Ectodermal cell (in vitro differentiated cells): ENCODE data around the gene LBHD1.
A peak's percentile ranks its signal among the peaks of the same experiment; 100 is the strongest.
"Not testable (repeated sequence)": the region's sequence is repeated elsewhere in the genome, so short reads cannot be mapped to it uniquely, and the experiment has no call there.

Experiments used
- H3K27ac ChIP-seq: 2 replicates; pipeline ENCODE4 v1.7.0; 2013; ENCODE audit warnings: mild to moderate bottlenecking, low read depth, low read length; ENCODE audit not compliant: insufficient read depth, poor library complexity, severe bottlenecking
- H3K27me3 ChIP-seq: 2 replicates; pipeline ENCODE4 v1.7.0; 2013; ENCODE audit warnings: mild to moderate bottlenecking, low read length; ENCODE audit not compliant: insufficient read depth, control insufficient read depth, poor library complexity, severe bottlenecking
- H3K36me3 ChIP-seq: one replicate; pipeline ENCODE4 v1.7.0; 2013; ENCODE audit warnings: low read length; ENCODE audit not compliant: control insufficient read depth, insufficient read depth
- H3K4me1 ChIP-seq: one replicate; pipeline ENCODE4 v1.7.0; 2013; ENCODE audit warnings: low read length; ENCODE audit not compliant: control insufficient read depth, insufficient read depth
- H3K4me3 ChIP-seq: 2 replicates; pipeline ENCODE4 v1.7.0; 2013; ENCODE audit warnings: low read depth, low read length, control low read depth; ENCODE audit not compliant: insufficient read depth
- H3K9me3 ChIP-seq: 2 replicates; pipeline ENCODE4 v1.7.0; 2013; ENCODE audit warnings: mild to moderate bottlenecking, low read length, moderate library complexity; ENCODE audit not compliant: control insufficient read depth
- WGBS, 2 experiments: methylation state at CpG; one replicate each; pipeline ENCODE4 v1.1.7; 2013; ENCODE audit warnings: missing lambda C conversion rate in 2 of 2; 5-methylcytosine and 5-hydroxymethylcytosine counted together

Gene LBHD1

DNA sequence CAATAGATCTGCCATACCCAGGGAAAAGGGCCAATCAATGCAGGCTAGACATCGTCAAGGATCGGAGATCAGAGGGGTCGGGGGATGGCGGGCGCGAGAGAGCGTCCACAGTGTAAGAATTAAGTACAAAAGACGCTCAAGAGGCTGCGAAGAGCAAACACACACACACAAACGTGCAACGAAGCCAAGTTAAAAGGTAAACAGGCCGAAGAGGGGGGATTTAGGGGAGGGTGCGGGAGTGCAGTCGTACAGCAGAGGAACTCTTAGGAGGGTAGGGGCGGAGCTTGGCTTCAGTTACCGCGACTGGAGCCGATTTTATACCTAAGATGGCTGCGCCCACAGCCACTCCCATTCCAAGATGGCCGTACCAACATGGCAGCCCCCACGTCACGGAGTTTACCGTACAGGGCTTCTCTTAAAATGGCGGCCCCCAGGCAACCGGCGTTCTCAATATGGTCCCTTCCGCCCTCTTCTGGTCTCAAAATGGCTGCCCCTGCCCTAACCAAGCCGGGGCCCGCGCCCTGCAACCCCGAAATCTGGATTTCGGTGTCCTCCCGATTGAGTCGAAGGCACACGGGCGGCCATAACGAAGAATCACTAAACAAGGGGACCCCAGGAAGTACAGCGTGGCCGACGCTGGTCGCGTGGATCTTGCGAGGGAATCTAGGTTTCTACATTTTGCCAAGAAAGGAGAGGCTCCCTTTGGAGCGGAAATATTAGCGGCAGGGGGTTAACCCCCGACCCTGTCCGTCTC lies 37.4 kb upstream of the LBHD1 start:
- H3K4me3 ChIP-seq, result peak overlapping the region; percentile 32
- no peaks in the 10 kb centered on the region for H3K9me3 ChIP-seq
- peaks cover 29% of the 10 kb centered on the region for H3K36me3 ChIP-seq
- WGBS, 2 experiments, result 7 to 10% methylated on average over 47 of the region's 47 CpGs
- peak overlapping the region; percentile 95 for H3K27ac ChIP-seq
- peaks cover 31% of the 10 kb centered on the region for H3K4me1 ChIP-seq
- no peaks in the 10 kb centered on the region for H3K27me3 ChIP-seq

DNA sequence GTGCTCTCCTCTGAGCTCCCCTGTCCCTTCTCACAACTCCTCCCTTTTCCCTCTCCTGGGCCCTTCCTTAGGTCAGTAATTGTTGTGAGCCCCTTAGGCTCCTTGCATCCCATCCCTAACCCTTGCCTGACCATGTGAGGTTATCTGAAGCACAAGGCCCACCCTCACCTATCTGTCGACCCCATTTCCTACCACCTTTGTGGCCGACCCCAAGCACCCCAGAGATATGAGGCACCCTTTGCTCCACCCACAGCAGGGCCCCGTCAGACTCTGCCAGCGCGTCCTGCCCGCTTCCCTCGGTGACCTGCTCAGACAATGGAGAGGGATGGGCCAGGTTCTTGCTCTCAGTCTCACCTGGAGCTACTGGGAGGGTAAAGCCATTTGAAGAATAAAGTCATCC lies 36.7 kb upstream of the LBHD1 start:
- Histone ChIP-seq H3K27ac (no peak overlapping the region), H3K4me1 (peaks cover 31% of the 10 kb centered on the region), H3K9me3 (no peaks in the 10 kb centered on the region), H3K36me3 (peaks cover 29% of the 10 kb centered on the region), H3K27me3 (no peaks in the 10 kb centered on the region), H3K4me3 (peak overlapping the region; percentile 32)
- WGBS, 2 experiments, result 18 to 20% methylated on average over 7 of the region's 7 CpGs

GRCh38 chr11:62708392-62708791 lies 36.3 kb upstream of the LBHD1 start:
- Histone ChIP-seq H3K27me3 (no peaks in the 10 kb centered on the region), H3K4me3 (peak overlapping the region; percentile 32), H3K9me3 (no peaks in the 10 kb centered on the region), H3K27ac (no peak overlapping the region), H3K4me1 (peaks cover 31% of the 10 kb centered on the region), H3K36me3 (peaks cover 25% of the 10 kb centered on the region)
- WGBS, 2 experiments, result 76 to 77% methylated on average over 5 of the region's 5 CpGs

- Histone ChIP-seq H3K36me3 (peaks cover 17% of the 10 kb centered on the region), H3K4me1 (peaks cover 31% of the 10 kb centered on the region), H3K27me3 (no peaks in the 10 kb centered on the region), H3K27ac (peak within 1 kb of the TSS; percentile 93), H3K4me3 (peak within 1 kb of the TSS; percentile 80), H3K9me3 (no peaks in the 10 kb centered on the region)
- WGBS, 2 experiments, result 3 to 6% methylated on average over 10 of the region's 10 CpGs
Observed at GRCh38 chr11:62707277-62707861, 35.3 kb upstream of the LBHD1 start, which contains the start of the genes BSCL2 and GNG3. TSS of gene BSCL2 (minus strand) at chr11:62707424. CDS start at chr11:62707195, 229 bp downstream. TSS of gene GNG3 (plus strand) at chr11:62707676. CDS start at chr11:62708296, 620 bp downstream.

- H3K27ac ChIP-seq, result peak overlapping the region; percentile 93
- peaks cover 31% of the 10 kb centered on the region for H3K4me1 ChIP-seq
- no peaks in the 10 kb centered on the region for H3K9me3 ChIP-seq
- H3K36me3 ChIP-seq, result peaks cover 16% of the 10 kb centered on the region
- WGBS, 2 experiments, result 14 to 16% methylated on average over 8 of the region's 8 CpGs
- H3K27me3 ChIP-seq, result no peaks in the 10 kb centered on the region
- H3K4me3 ChIP-seq, result peak overlapping the region; percentile 80
Observed at GRCh38 chr11:62706850-62707247, 34.8 kb upstream of the LBHD1 start.

DNA sequence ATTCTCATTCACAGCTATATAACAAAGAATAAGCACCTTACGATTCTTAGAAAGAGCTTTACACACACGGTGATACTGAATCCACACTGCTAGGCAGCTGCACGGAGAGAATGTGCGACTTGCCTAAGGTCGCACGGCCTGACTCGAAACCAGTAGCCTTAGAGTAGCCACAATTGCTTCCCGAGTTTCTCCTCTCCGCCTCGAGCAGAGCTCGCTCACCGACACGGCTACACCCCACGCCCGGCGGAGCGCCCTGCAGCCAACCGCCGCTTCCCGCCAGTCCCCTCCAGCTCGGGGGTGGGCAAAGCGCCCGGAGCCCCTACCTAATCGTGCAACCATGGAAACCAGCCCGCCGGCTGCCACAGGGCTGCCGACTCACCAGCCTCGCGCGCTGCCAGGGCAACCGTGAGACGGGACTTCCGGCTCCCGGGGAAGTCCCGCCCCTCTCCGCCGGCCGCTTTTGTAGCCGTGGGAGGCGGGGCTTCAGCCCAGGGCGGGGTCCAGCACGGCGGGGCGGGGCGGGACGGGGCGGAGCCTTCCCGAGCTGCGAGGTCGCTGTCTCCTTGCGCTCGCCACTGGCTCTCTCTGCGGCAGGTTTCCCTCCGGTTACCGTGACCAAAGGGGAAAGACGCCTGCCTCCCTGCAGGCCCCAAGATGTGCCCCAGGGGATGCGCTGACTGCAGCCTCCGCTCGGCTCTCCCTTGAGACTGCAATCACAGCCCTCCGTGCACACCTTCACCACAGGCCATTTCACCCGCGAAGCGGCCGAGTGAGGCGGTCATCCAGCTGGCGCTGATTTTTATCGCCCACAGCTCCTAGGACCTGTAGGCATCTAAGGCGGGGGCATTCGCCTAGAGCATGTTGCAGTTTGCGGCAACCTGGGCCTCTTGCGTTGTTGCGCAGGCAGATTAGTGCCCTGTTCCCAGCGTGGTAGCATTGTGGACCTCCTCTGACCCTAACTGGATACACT lies 34.1 kb upstream of the LBHD1 start:
- no peaks in the 10 kb centered on the region for H3K9me3 ChIP-seq
- peaks cover 12% of the 10 kb centered on the region for H3K36me3 ChIP-seq
- 1% methylated on average over 73 of the region's 73 CpGs for WGBS, 2 experiments
- peaks cover 31% of the 10 kb centered on the region for H3K4me1 ChIP-seq
- peak overlapping the region; percentile 80 for H3K4me3 ChIP-seq
- no peaks in the 10 kb centered on the region for H3K27me3 ChIP-seq
- H3K27ac ChIP-seq, result peak overlapping the region; percentile 93

GRCh38 chr11:62705413-62705812 lies 33.3 kb upstream of the LBHD1 start:
- Histone ChIP-seq H3K27ac (peak overlapping the region; percentile 93), H3K36me3 (peaks cover 5% of the 10 kb centered on the region)
- 77% methylated on average over 7 of the region's 7 CpGs for WGBS, 2 experiments

DNA sequence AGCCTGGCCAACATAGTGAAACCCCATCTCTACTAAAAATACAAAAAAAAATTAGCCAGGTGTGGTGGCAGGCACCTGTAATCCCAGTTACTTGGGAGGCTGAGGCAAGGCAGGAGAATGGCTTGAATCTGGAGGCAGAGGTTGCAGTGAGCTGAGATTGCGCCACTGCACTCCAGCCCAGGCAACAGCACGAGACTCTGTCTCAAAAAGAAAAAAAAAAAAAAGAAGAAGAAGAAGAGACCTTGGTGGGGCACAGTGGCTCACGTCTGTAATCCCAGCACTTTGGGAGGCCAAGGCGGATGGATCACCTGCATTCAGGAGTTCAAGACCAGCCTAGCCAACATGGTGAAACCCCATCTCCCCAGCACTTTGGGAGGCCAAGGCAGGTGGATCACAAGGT lies 31.9 kb upstream of the LBHD1 start:
- H3K27ac ChIP-seq, H3K9me3 ChIP-seq, H3K4me3 ChIP-seq, H3K27me3 ChIP-seq, H3K36me3 ChIP-seq: not testable (repeated sequence)
- H3K4me1 ChIP-seq, result peaks cover 24% of the 10 kb centered on the region
- 93 to 94% methylated on average over 4 of the region's 4 CpGs for WGBS, 2 experiments

More at GRCh38 chr11:62705413-62705812, 33.3 kb upstream of the LBHD1 start:
- Histone ChIP-seq H3K27me3 (no peaks in the 10 kb centered on the region), H3K4me3 (peak overlapping the region; percentile 80), H3K9me3 (no peaks in the 10 kb centered on the region), H3K4me1 (peaks cover 31% of the 10 kb centered on the region)

- H3K27me3 ChIP-seq, result no peaks in the 10 kb centered on the region
- H3K4me3 ChIP-seq, result no peak overlapping the region
- H3K27ac ChIP-seq, result no peak overlapping the region
- H3K4me1 ChIP-seq, result peaks cover 12% of the 10 kb centered on the region
- H3K36me3 ChIP-seq, result peaks cover 4% of the 10 kb centered on the region
- H3K9me3 ChIP-seq, result no peaks in the 10 kb centered on the region
- WGBS, 2 experiments, result 92 to 96% methylated on average over 11 of the region's 11 CpGs
Observed at GRCh38 chr11:62702246-62702645, 30.2 kb upstream of the LBHD1 start.
